Right atrium auricular region (tissue), 2 donors: ENCODE results near the gene FOXS1. TPM values are rescaled to one million over a fixed set of nuclear protein-coding genes. Genes with fewer than 3 reads are reported as not detected.
"Not testable (repeated sequence)": the region's sequence is repeated elsewhere in the genome, so short reads cannot be mapped to it uniquely, and the experiment has no call there.

Experiments
- DNase-seq: peaks from one replicate; pipeline ENCODE4 v3.0.0-alpha.2; 2019; ENCODE audit warnings: low spot score
- H3K27ac ChIP-seq, 2 donors: fragments of 200-600 bp; sonication (generic); 1 replicate in 1 of 2; 2 replicates in 1 of 2; pipeline ENCODE4 v1.5.1; 2016 to 2019
- H3K27me3 ChIP-seq, 2 donors: fragments of 200-600 bp; sonication (generic); one replicate each; pipeline versions ENCODE4 v1.5.1 to v1.6.0; 2017 to 2019
- H3K36me3 ChIP-seq: fragments of 200-600 bp; sonication (generic); one replicate; pipeline ENCODE4 v1.5.1; 2016
- H3K4me1 ChIP-seq, 2 donors: fragments of 200-600 bp; sonication (generic); one replicate each; pipeline versions ENCODE4 v1.5.1 to v1.6.0; 2017 to 2019
- H3K4me3 ChIP-seq, 2 donors: fragments of 200-600 bp; sonication (generic); 1 replicate in 1 of 2; 2 replicates in 1 of 2; pipeline ENCODE4 v1.5.1; 2017 to 2019; ENCODE audit warnings: mild to moderate bottlenecking in 1 of 2, moderate library complexity in 1 of 2
- H3K9me3 ChIP-seq, 2 donors: fragments of 200-600 bp; sonication (generic); one replicate each; pipeline ENCODE4 v1.5.1; 2019
- total RNA-seq, 2 donors: library from RNA; depleted of rRNA; stranded (reverse); fragments of >200 nt; gene quantifications; one replicate each; pipeline ENCODE4 v1.1.0, GENCODE V29; 2016
- TF ChIP-seq, protein P1 (sequence below), 2 donors: fragments of 200-600 bp; sonication (generic); IDR thresholded peaks; one replicate each; pipeline ENCODE4 v1.5.1; 2019; ENCODE audit warnings: antibody characterized with exemption in 2 of 2

Gene FOXS1
- total RNA-seq, 2 donors from 2014 or later = 1.9 to 4.2 TPM

DNA sequence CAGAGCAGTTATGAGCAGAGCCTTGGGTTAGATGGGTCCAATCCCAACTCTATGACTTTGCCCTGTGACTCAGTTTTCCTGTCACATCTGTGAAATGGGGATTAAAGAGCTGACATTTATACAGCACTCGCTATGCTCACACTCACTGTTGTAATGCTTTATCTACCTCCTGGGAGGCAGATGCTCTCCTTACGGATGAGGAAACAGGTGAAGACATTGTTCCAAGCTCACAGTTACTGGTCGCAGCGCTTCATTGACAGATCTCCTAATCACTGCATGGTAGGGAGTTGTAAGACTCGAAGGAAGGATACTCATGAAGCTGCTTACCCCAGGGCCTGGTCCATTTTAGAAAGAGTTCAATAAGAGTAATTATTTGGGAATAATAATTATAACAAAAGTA, 29.2 kb downstream of the FOXS1 start:
- H3K27ac ChIP-seq = no peak overlapping the region
- TF ChIP-seq, protein P1, sequence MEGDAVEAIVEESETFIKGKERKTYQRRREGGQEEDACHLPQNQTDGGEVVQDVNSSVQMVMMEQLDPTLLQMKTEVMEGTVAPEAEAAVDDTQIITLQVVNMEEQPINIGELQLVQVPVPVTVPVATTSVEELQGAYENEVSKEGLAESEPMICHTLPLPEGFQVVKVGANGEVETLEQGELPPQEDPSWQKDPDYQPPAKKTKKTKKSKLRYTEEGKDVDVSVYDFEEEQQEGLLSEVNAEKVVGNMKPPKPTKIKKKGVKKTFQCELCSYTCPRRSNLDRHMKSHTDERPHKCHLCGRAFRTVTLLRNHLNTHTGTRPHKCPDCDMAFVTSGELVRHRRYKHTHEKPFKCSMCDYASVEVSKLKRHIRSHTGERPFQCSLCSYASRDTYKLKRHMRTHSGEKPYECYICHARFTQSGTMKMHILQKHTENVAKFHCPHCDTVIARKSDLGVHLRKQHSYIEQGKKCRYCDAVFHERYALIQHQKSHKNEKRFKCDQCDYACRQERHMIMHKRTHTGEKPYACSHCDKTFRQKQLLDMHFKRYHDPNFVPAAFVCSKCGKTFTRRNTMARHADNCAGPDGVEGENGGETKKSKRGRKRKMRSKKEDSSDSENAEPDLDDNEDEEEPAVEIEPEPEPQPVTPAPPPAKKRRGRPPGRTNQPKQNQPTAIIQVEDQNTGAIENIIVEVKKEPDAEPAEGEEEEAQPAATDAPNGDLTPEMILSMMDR (IDR thresholded peaks at IDR 0.05) = no peak
- peaks cover 0 to 35% of the 10 kb centered on the region in 2 donors for H3K4me1 ChIP-seq

DNA sequence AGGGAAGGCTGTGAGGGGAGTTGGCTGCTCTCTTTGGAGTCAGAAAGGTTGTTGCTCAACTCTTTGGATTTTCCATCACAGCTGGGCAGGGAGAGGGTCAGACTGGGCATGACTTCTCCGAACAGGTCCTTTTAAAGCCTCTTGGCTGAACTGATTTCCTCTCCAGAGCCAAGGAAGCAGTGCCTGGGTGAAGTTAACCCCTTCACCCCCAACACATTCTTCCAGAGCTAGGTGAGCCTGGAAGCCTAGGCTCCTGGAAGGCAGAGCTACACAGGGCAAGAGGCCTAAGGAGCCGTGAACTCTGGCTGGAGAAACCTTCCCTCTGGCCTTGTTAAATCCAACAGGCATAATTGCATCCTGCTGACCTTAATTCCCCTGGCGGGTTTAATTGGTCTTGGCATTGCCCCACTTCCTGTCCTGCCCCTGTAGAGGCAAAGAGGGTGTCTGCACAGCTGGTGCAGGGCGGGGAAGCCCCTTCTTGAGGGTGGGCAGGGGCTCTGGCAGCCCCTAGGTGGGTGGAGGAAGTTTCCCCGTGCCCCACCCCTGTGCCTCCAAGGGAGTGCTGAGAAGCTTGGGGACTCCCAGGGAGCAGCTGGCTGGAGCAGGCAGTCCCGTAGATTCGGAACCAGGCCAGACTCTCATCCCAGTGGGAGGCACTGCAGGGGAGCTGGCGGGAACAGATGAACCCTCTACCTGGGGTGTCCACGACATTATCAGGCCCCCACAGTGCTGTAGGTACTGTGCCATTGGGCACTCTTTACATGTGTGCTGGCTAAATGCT, 29.8 kb downstream of the FOXS1 start:
- DNase-seq = no peak
- no peaks in the 10 kb centered on the region for H3K27me3 ChIP-seq
- TF ChIP-seq, protein P1 (IDR thresholded peaks at IDR 0.05) = no peak
- H3K9me3 ChIP-seq = no peaks in the 10 kb centered on the region
- H3K4me1 ChIP-seq = peaks cover 0 to 41% of the 10 kb centered on the region in 2 donors
- H3K4me3 ChIP-seq = no peak overlapping the region
- peak overlapping the region in 1 of 2 donors; percentile 53 for H3K27ac ChIP-seq
- H3K36me3 ChIP-seq = no peaks in the 10 kb centered on the region

More for the DNA sequence above, 29.2 kb downstream of the FOXS1 start:
- Histone ChIP-seq H3K4me3 (no peak overlapping the region), H3K36me3 (no peaks in the 10 kb centered on the region), H3K9me3 (no peaks in the 10 kb centered on the region), H3K27me3 (no peaks in the 10 kb centered on the region)
- DNase-seq = no peak

DNA sequence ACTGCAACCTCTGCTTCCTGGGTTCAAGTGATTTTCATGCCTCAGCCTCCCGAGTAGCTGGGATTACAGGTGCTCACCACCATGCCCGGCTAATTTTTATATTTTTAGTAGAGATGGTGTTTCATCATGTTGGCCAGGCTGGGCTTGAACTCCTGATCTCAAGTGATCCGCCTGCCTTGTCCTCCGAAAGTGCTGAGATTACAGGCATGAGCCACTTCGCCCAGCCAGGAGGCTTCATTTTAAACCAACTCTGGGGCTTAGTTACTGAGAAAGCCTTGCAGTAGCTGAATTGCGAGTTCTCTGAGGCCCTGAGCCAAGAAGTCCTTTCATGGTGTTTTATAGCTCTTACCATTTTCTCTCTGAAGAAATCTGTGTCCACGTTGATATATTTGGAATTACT, 31.3 kb downstream of the FOXS1 start:
- H3K4me1 ChIP-seq = peaks cover 0 to 49% of the 10 kb centered on the region in 2 donors
- not testable (repeated sequence) for H3K9me3 ChIP-seq, H3K27me3 ChIP-seq, H3K4me3 ChIP-seq, H3K36me3 ChIP-seq, H3K27ac ChIP-seq, DNase-seq

DNA sequence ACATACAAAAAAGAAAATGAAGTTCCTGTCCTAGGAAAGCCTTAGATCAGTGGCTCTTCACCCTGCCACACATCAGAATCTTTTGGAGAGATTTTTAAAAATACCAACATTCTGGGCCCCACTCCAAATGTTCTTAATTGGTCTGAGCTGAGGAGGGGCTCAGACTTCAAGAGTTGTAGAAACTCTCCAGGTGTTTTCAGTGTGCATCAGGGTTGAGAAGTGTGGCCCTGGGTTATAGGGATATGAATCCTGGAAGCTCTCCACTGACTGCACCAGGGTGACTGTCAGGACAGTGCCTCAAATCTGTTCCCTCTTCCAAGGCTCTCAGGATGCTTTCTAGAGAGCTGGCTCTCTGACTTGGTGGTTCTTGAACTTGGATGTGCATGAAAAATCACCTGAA, 31.8 kb downstream of the FOXS1 start:
- Histone ChIP-seq H3K27me3 (no peaks in the 10 kb centered on the region), H3K4me1 (peaks cover 0 to 49% of the 10 kb centered on the region in 2 donors), H3K36me3 (no peaks in the 10 kb centered on the region), H3K27ac (no peak overlapping the region), H3K9me3 (no peaks in the 10 kb centered on the region), H3K4me3 (no peak overlapping the region)
- TF ChIP-seq, protein P1 (IDR thresholded peaks at IDR 0.05) = no peak
- DNase-seq = no peak

DNA sequence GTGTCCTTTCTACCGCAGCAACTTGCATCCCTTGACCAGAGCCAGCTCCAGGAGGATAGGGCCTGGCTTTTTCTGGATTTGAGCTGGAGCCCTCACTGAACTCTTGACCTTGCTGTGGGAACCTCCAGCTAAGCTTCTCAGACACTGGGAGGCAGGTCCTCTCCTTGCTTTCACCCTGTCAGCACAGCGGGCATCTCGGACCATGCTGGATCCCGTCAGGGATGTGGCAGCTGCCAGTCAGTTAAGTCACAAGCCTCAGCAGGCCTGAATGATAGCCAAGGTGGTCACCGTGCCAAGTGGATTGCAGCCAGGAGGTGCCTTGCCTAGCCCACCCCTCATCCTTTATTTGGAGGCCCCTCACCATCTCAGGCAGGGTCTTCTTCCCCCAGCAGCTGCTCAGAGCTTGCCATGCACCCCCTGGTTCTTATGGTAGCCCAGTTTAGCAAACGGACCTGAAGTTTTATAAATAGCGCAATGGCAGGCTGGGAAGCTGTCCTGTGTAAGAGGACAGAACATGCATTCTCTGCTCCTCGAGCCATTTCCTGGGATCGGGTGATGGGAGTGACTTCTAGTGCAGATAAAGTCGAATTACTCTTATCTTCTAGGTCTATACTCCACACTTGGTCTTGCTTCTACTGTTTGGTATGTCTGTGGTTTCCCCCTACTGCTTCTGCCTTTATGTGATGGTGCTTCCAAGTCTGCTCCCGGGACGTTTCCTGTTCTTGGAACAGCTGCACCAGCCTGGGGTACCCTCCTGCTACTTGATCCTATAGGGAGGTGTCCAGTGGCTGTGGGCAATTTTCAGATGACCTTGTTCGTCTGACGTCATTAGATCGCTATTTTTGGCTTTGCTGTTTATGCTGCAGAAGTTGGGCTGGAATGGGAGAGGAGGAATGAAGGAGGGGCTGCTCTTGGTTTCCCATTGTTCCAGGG, 33.3 kb downstream of the FOXS1 start:
- Histone ChIP-seq H3K27me3 (no peaks in the 10 kb centered on the region), H3K36me3 (no peaks in the 10 kb centered on the region), H3K27ac (peak overlapping the region; percentile 64 to 86), H3K9me3 (no peaks in the 10 kb centered on the region), H3K4me1 (peaks cover 0 to 49% of the 10 kb centered on the region in 2 donors), H3K4me3 (peak overlapping the region in 1 of 2 donors; percentile 4)
- no peak for DNase-seq
- TF ChIP-seq, protein P1 (IDR thresholded peaks at IDR 0.05) = no peak

DNA sequence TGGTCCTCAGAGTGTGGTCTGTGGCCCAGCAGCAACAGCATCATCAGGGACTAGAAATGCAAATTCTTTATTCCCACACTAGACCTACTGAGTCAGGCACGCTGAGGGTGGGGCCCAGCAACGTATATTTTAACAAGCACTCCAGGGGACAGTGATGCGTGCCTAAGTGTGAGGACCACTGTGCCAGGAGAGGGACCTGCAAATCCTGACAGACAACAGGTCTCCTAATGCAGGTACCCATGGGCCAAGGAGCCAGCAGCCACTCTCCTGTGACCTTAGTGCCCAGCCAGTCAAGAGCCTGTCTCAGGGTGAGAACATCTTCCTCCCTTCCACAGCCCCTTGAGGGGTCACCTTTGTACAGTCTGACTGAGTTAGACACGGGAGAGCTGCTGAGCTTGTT, 34.2 kb downstream of the FOXS1 start:
- H3K27ac ChIP-seq = peak overlapping the region; percentile 64 to 86
- no peaks in the 10 kb centered on the region for H3K27me3 ChIP-seq
- no peak for DNase-seq
- no peaks in the 10 kb centered on the region for H3K9me3 ChIP-seq
- peaks cover 0 to 49% of the 10 kb centered on the region in 2 donors for H3K4me1 ChIP-seq
- H3K36me3 ChIP-seq = no peaks in the 10 kb centered on the region
- no peak overlapping the region for H3K4me3 ChIP-seq
- TF ChIP-seq, protein P1 (IDR thresholded peaks at IDR 0.05) = no peak
